ENCODE results near the gene GRM8.
"Not testable (repeated sequence)": the region's sequence is repeated elsewhere in the genome, so short reads cannot be mapped to it uniquely, and the experiment has no call there.

The GRM8 gene

GRCh38 chr7:127021857-127022256 is 230.9 kb downstream of the GRM8 start:
- no peak for DNase-seq

DNA sequence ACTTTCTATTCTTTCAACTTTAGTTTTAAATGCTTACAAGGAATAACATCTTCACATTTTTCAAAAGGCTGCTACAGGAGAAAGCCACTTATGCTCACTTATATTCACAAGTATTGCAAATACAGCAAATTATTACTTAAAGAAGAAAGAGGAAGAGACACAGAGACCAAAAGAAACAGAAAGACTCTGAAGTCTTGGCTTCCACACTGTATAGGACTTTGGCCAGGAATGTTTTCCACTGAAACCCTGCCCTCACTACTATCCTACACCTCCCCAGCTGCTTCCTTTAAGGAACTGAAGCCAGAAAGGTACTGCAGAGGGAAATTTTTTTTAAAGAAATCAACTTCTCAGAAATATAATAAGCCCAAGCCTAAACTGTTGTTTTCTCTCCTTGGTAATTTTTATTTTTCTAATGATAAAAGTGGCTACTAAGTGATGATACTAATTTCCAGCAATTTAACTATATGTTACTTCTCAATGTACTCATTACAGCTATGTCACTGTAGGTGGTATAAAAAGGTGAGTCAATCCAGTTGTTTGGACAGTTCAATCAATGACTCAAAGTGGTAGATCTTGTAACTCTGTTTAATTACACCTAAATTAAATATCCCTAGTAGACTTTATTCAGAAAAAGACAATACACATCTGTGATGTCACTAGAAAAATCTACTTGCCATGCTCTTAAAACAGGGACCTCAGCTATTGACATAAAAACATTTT is 231.6 kb downstream of the GRM8 start:
- no peak for DNase-seq

DNA sequence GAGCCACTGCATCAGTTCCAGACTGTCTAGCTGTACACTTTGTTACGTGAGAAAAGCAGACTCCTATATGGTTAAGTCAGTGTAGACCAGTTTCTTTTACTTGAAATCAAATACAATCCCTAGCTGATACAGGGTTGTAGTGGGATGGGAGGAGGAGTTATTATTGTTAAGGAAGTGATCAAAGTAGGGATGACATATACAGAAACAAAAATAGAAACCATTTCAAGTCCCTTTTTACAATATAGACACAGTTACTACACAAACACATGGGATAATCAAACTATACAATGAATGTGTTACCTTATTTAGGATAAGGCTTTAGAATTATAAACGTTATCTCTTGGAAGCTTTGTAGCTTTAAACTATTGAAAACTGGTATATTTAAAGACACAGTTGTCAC is 233.9 kb downstream of the GRM8 start:
- no peak for DNase-seq

- no peak for DNase-seq
Measured at GRCh38 chr7:127017196-127017595, 235.5 kb downstream of the GRM8 start.

DNA sequence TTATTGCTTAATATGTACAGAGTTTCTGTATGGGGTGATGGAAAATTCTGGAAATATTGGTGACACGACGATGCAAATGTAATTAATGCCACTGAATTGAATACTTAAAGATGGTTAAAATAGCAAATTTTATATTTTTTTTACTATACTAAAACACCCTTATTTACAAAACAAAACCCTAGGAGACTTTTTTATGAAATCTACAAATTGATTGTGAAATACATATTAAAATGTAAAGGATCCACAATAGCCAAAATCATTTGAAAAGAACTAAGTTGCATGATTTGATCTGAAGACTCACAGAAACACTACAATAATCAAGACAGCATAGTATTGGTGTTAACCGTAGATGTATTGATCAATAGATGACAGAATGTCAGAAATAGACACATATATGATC is 252.0 kb downstream of the GRM8 start:
- no peak for DNase-seq

DNA sequence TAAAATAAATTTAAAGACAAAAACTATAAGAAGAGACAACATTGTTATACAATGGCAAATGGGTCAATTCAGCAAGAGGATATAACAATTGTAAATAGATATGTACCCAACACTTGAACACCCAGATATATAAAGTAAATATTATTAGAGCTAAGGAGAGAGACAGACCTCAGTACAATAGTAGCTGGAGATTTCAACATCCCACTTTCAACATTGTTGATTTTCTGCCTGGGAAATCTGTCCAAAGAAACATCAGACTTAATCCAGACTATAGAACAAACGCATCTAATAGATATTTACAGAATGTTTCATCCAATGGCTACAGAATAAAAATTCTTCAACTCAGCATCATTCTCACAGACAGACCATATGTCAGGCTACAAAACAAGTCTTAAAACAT is 256.1 kb downstream of the GRM8 start:
- no peak for DNase-seq

- no peak for DNase-seq
Measured at GRCh38 chr7:126993626-126994213, 259.0 kb downstream of the GRM8 start.

DNA sequence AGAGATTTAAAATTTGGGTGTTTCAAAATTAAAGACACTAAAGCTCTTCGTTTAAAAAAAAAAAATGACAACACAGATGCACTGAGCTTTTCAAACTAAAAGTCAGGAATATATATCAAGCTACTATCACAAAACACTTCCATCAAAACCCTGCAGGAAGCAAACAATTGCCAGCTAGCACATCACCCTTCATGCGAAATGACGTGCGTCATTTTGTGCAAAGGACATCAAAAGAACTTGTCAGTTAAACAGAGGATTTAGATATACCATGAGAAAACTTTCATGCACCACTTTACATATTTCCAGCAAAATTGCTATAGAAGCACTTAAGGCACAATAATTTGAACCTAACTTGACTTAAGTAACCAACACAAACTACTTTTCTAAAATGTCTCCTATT is 264.7 kb downstream of the GRM8 start:
- DNase-seq = no peak

- DNase-seq = no peak
Measured at GRCh38 chr7:126979722-126980121, 273.0 kb downstream of the GRM8 start.

DNA sequence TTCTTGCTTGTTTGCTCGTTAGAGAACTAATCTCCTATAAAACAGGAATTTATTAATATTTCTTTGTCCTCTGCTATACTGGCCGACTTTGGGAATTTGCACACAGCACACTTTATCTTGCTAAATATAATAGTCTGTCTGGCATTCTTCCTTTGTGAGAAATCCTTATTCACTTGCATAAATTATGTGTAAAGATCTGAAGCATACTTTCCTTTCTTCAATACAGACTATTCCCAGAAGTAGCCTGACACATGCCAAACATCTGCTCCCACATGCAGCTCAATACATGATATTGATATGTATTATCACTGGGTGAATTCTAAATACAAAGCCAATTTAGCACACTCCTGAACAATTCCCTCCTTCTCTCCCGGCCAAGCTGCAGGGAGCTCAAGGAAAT is 273.9 kb downstream of the GRM8 start:
- DNase-seq = no peak

GRCh38 chr7:126973066-126973465 is 279.7 kb downstream of the GRM8 start:
- DNase-seq = no peak

GRCh38 chr7:126972571-126972970 is 280.2 kb downstream of the GRM8 start:
- DNase-seq = no peak

- no peak for DNase-seq
Measured at GRCh38 chr7:126959649-126960048, 293.1 kb downstream of the GRM8 start.

DNA sequence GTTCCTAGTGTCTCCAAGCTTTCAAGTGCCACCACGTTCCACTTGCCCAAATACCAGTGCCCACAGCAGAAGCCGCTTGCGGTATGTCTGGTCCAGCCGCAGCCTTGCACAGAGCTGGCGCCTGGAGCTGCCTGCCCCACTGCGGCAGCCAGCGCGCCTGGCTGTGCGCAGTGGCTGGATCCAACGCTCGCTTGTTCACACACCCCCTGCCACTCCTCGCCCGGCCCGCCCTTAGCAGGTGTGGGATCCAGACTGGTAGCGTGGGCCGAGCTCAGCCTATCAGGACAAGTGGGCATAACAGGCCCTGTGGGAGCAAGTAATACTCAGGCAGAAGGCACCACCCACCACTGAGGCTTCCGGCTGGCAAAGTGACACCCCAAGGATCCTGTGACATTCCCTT is 294.4 kb downstream of the GRM8 start:
- no peak for DNase-seq

- DNase-seq = no peak
Measured at GRCh38 chr7:126957443-126957842, 295.3 kb downstream of the GRM8 start.

DNA sequence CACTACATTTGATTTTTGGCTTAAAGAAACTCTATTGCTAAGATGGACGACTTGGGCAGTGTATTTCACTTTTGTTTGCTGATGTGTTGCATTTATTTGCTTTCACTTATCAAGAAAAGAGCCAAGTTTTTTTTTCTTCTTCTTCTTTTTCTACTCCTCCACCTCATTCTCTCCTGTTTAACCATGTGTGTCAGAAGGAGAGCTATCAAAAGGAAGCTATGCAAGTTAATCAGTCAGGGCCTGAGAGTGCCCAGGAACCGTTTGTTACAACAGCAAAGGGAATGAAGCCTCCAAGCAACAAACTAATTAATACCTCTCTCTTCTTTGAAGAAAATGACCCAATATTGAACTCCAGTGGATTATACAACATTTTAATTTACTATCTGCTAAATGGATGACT is 299.3 kb downstream of the GRM8 start:
- DNase-seq = no peak

- DNase-seq = no peak
Measured at GRCh38 chr7:126948664-126949063, 304.1 kb downstream of the GRM8 start.

- DNase-seq = no peak
Measured at GRCh38 chr7:126940723-126941307, 311.9 kb downstream of the GRM8 start.

GRCh38 chr7:126937171-126937570 is 315.6 kb downstream of the GRM8 start:
- DNase-seq = no peak

DNA sequence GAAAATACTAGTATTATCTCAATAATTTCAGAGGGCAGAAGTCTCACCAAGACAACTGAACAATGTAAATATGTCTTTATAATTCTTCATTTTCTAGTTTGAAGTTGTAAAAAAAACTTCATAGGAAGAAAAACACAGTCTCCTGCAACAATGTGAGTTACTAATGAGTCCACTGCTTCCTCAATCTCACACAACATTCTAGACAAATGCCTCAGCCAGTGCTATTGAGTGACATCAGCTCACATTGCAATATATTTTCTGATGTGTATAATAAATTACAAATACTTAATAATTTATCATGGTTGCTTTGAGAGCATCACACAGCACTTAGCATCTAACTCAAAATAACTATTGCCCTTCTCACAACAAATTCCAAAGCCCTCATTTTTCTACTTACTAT is 321.2 kb downstream of the GRM8 start:
- no peak for DNase-seq

DNA sequence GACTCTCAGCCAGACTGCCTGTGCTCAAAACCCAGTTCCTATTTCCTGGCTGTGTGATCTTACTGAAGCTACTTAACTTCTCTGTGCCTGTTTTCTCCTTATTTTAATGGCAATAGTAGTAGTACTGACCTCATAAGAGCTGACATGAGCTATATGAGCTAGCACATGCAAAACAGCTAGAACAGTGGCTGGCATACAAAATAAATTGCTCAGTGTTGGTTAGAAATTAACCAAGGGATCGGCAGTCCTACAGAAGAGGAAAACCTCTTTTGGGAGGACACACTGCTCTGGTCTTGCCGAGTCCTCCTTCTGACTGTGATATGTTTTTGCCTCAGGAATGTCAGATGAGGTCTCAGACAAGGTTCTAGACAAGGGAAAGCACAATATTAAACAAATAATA is 322.6 kb downstream of the GRM8 start:
- DNase-seq = no peak

GRCh38 chr7:126924477-126924876 is 328.3 kb downstream of the GRM8 start:
- no peak for DNase-seq

DNA sequence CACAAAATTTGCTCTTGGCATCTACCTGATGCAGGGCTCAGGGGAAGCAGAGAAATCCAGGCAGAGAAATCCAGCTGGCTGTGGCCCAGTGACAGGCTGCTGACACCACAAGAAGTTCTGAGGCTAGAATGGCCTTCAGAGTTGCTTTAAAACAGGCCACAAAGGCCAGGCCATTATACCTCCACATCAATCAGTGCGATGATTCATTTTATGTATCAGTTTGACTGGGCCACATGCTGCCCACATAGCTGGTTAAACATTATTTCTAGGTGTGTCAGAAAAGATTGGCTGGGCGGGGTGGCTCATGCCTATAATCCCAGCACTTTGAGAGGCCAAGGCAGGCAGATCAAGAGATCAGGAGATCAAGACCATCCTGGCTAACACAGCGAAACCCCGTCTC is 341.1 kb downstream of the GRM8 start:
- DNase-seq = not testable (repeated sequence)

DNA sequence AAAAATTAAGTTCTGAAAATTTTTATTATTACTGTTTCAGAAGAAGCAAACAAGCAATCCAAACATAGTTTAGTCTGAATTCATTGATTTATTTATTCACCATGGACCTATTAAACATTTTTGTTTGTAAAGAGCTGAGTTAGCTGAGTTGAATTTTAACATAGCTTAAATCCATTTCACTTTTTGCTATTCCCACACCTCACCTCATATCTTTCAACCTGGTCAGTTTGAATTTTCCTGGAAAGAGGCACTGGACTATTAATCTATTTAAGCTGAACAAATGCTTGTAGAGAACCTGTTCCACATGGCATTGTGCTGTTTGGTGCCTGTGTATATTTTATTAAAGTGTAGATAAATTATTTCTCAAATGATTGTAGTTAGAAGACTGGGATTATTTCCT is 344.2 kb downstream of the GRM8 start:
- DNase-seq = not testable (repeated sequence)

- not testable (repeated sequence) for DNase-seq
Measured at GRCh38 chr7:126907657-126908056, 345.1 kb downstream of the GRM8 start.
